Activated T-cell treated with anti-CD3 and anti-CD28 coated beads, Interleukin-2, amount 50 U/mL, for 4 hours (primary cell): ENCODE data around the gene ZNF385B. TPM values are rescaled to one million over a fixed set of nuclear protein-coding genes. Genes with fewer than 3 reads are reported as not detected.

Source experiments
- ATAC-seq, 2 donors: fragments of 200-7000 bp; cut with Tn5 transposase; one replicate each; pipeline ENCODE4 v1.10.0; 2021
- DNase-seq: peaks from one replicate; pipeline ENCODE4 v3.0.0-alpha.2; 2020
- H3K27me3 Mint-ChIP-seq: one replicate; pipeline ENCODE4 v1.8.0; 2021; ENCODE audit warnings: low read depth, mixed read lengths
- H3K36me3 Mint-ChIP-seq: one replicate; pipeline ENCODE4 v1.8.0; 2022; ENCODE audit warnings: mixed read lengths; ENCODE audit not compliant: insufficient read depth
- H3K4me1 Mint-ChIP-seq: one replicate; pipeline ENCODE4 v1.8.0; 2021; ENCODE audit warnings: low read depth, mixed read lengths
- H3K4me3 Mint-ChIP-seq: one replicate; pipeline ENCODE4 v1.8.0; 2021; ENCODE audit warnings: mild to moderate bottlenecking, moderate library complexity, mixed read lengths
- H3K9me3 Mint-ChIP-seq: one replicate; pipeline ENCODE4 v1.8.0; 2021; ENCODE audit warnings: mixed read lengths
- total RNA-seq, 3 donors: library from RNA; stranded (reverse); gene quantifications; one replicate each; pipeline ENCODE4 v1.2.1, GENCODE V29; 2021

Gene ZNF385B
- total RNA-seq, 3 donors from 2014 or later: 0.08 TPM; not detected in 2

GRCh38 chr2:179715871-179716270 lies 145.5 kb downstream of the ZNF385B start:
- Mint-ChIP-seq H3K36me3 (no peaks in the 10 kb centered on the region), H3K9me3 (no peaks in the 10 kb centered on the region), H3K4me3 (no peak overlapping the region), H3K27me3 (peaks cover 2% of the 10 kb centered on the region), H3K4me1 (no peaks in the 10 kb centered on the region)
- ATAC-seq (no peak), DNase-seq (no peak)

GRCh38 chr2:179715196-179715595 lies 146.2 kb downstream of the ZNF385B start:
- Mint-ChIP-seq H3K4me1 (no peaks in the 10 kb centered on the region), H3K9me3 (no peaks in the 10 kb centered on the region), H3K4me3 (no peak overlapping the region), H3K27me3 (peaks cover 2% of the 10 kb centered on the region), H3K36me3 (no peaks in the 10 kb centered on the region)
- ATAC-seq (no peak), DNase-seq (no peak)

GRCh38 chr2:179712825-179713224 lies 148.6 kb downstream of the ZNF385B start:
- Mint-ChIP-seq H3K27me3 (peaks cover 2% of the 10 kb centered on the region), H3K4me3 (no peak overlapping the region), H3K36me3 (no peaks in the 10 kb centered on the region), H3K9me3 (no peaks in the 10 kb centered on the region), H3K4me1 (no peaks in the 10 kb centered on the region)
- ATAC-seq (no peak), DNase-seq (no peak)

GRCh38 chr2:179711375-179711774 lies 150.0 kb downstream of the ZNF385B start:
- no peaks in the 10 kb centered on the region for H3K9me3 Mint-ChIP-seq
- DNase-seq (no peak), ATAC-seq (no peak)

GRCh38 chr2:179703702-179704101 lies 157.7 kb downstream of the ZNF385B start:
- Mint-ChIP-seq H3K9me3 (no peaks in the 10 kb centered on the region), H3K4me1 (no peaks in the 10 kb centered on the region), H3K27me3 (no peaks in the 10 kb centered on the region), H3K4me3 (no peak overlapping the region), H3K36me3 (no peaks in the 10 kb centered on the region)
- DNase-seq (no peak), ATAC-seq (no peak)

More at GRCh38 chr2:179711375-179711774, 150.0 kb downstream of the ZNF385B start:
- no peak overlapping the region for H3K4me3 Mint-ChIP-seq
- H3K27me3 Mint-ChIP-seq: peaks cover 2% of the 10 kb centered on the region
- no peaks in the 10 kb centered on the region for H3K4me1 Mint-ChIP-seq
- H3K36me3 Mint-ChIP-seq: no peaks in the 10 kb centered on the region

- Mint-ChIP-seq H3K4me1 (no peaks in the 10 kb centered on the region), H3K9me3 (no peaks in the 10 kb centered on the region), H3K27me3 (no peaks in the 10 kb centered on the region), H3K4me3 (no peak overlapping the region), H3K36me3 (no peaks in the 10 kb centered on the region)
- DNase-seq: no peak
- ATAC-seq: no peak
These were observed 158.5 kb downstream of the ZNF385B start for GRCh38 chr2:179702912-179703311.

- H3K9me3 Mint-ChIP-seq: no peaks in the 10 kb centered on the region
- H3K27me3 Mint-ChIP-seq: no peaks in the 10 kb centered on the region
- no peaks in the 10 kb centered on the region for H3K4me1 Mint-ChIP-seq
- H3K4me3 Mint-ChIP-seq: no peak overlapping the region
- ATAC-seq (no peak), DNase-seq (no peak)
- H3K36me3 Mint-ChIP-seq: no peaks in the 10 kb centered on the region
These were observed 159.8 kb downstream of the ZNF385B start for GRCh38 chr2:179701524-179702110.

- DNase-seq (no peak), ATAC-seq (no peak)
- H3K4me1 Mint-ChIP-seq: no peaks in the 10 kb centered on the region
- no peaks in the 10 kb centered on the region for H3K36me3 Mint-ChIP-seq
- no peaks in the 10 kb centered on the region for H3K9me3 Mint-ChIP-seq
- peaks cover 4% of the 10 kb centered on the region for H3K27me3 Mint-ChIP-seq
- H3K4me3 Mint-ChIP-seq: no peak overlapping the region
These were observed 165.9 kb downstream of the ZNF385B start for GRCh38 chr2:179695486-179695885.

GRCh38 chr2:179694963-179695362 lies 166.4 kb downstream of the ZNF385B start:
- no peaks in the 10 kb centered on the region for H3K4me1 Mint-ChIP-seq
- H3K27me3 Mint-ChIP-seq: peaks cover 4% of the 10 kb centered on the region
- no peak for ATAC-seq
- H3K4me3 Mint-ChIP-seq: no peak overlapping the region
- no peaks in the 10 kb centered on the region for H3K9me3 Mint-ChIP-seq
- DNase-seq: no peak
- H3K36me3 Mint-ChIP-seq: no peaks in the 10 kb centered on the region

GRCh38 chr2:179692610-179693009 lies 168.8 kb downstream of the ZNF385B start:
- H3K4me3 Mint-ChIP-seq: no peak overlapping the region
- H3K9me3 Mint-ChIP-seq: no peaks in the 10 kb centered on the region
- peaks cover 4% of the 10 kb centered on the region for H3K27me3 Mint-ChIP-seq
- no peak for DNase-seq
- H3K36me3 Mint-ChIP-seq: no peaks in the 10 kb centered on the region
- no peak for ATAC-seq
- H3K4me1 Mint-ChIP-seq: no peaks in the 10 kb centered on the region

GRCh38 chr2:179692043-179692442 lies 169.4 kb downstream of the ZNF385B start:
- peaks cover 4% of the 10 kb centered on the region for H3K27me3 Mint-ChIP-seq

GRCh38 chr2:179691235-179691634 lies 170.2 kb downstream of the ZNF385B start:
- Mint-ChIP-seq H3K4me1 (no peaks in the 10 kb centered on the region), H3K4me3 (no peak overlapping the region), H3K9me3 (no peaks in the 10 kb centered on the region), H3K27me3 (peaks cover 4% of the 10 kb centered on the region), H3K36me3 (no peaks in the 10 kb centered on the region)
- ATAC-seq (no peak), DNase-seq (no peak)

More at GRCh38 chr2:179692043-179692442, 169.4 kb downstream of the ZNF385B start:
- H3K36me3 Mint-ChIP-seq: no peaks in the 10 kb centered on the region
- no peak for DNase-seq
- ATAC-seq: no peak
- no peaks in the 10 kb centered on the region for H3K9me3 Mint-ChIP-seq
- no peak overlapping the region for H3K4me3 Mint-ChIP-seq
- H3K4me1 Mint-ChIP-seq: no peaks in the 10 kb centered on the region

GRCh38 chr2:179686718-179687342 lies 174.6 kb downstream of the ZNF385B start:
- no peak for ATAC-seq
- H3K27me3 Mint-ChIP-seq: peaks cover 3% of the 10 kb centered on the region
- H3K9me3 Mint-ChIP-seq: no peaks in the 10 kb centered on the region
- no peak for DNase-seq
- no peak overlapping the region for H3K4me3 Mint-ChIP-seq
- no peaks in the 10 kb centered on the region for H3K4me1 Mint-ChIP-seq
- no peaks in the 10 kb centered on the region for H3K36me3 Mint-ChIP-seq

- H3K9me3 Mint-ChIP-seq: no peaks in the 10 kb centered on the region
These were observed 175.3 kb downstream of the ZNF385B start for GRCh38 chr2:179686069-179686468.

GRCh38 chr2:179685146-179685545 lies 176.3 kb downstream of the ZNF385B start:
- no peak for ATAC-seq
- Mint-ChIP-seq H3K36me3 (no peaks in the 10 kb centered on the region), H3K27me3 (peaks cover 3% of the 10 kb centered on the region), H3K4me1 (no peaks in the 10 kb centered on the region), H3K9me3 (no peaks in the 10 kb centered on the region), H3K4me3 (no peak overlapping the region)
- DNase-seq: no peak

More at GRCh38 chr2:179686069-179686468, 175.3 kb downstream of the ZNF385B start:
- H3K4me3 Mint-ChIP-seq: no peak overlapping the region
- ATAC-seq (no peak), DNase-seq (no peak)
- no peaks in the 10 kb centered on the region for H3K4me1 Mint-ChIP-seq
- peaks cover 3% of the 10 kb centered on the region for H3K27me3 Mint-ChIP-seq
- H3K36me3 Mint-ChIP-seq: no peaks in the 10 kb centered on the region
